ENCODE data around the gene PTPDC1. TPM values are rescaled to one million over a fixed set of nuclear protein-coding genes. Genes with fewer than 3 reads are reported as not detected.
A peak's percentile ranks its signal among the peaks of the same experiment; 100 is the strongest.

Gene PTPDC1
- total RNA-seq, 2 experiments from 2014 or later: 3.6 to 7.0 TPM

- no TSS peak for BruUV-seq (replicated peaks)
- Histone ChIP-seq H3K27ac (ENCODE audit: low read depth, low read length, poor library complexity, severe bottlenecking) (no peak overlapping the region), H3K4me1 (ENCODE audit: insufficient read depth, low read length, poor library complexity, severe bottlenecking) (peaks cover 29% of the 10 kb centered on the region), H3K9me2 (ENCODE audit: insufficient read depth, low read length) (no peaks in the 10 kb centered on the region), H3K9me3 (ENCODE audit: low read length) (no peaks in the 10 kb centered on the region), H3K79me2 (ENCODE audit: insufficient read depth, low read depth, low read length) (no peaks in the 10 kb centered on the region), H3K4me2 (ENCODE audit: low read length) (no peak overlapping the region), H2AFZ (ENCODE audit: low read length) (peak overlapping the region; percentile 49; the same call in 1 of the 2 replicates), H3K4me3 (ENCODE audit: low read depth, low read length, poor library complexity, severe bottlenecking) (no peak overlapping the region), H3K36me3 (ENCODE audit: insufficient read depth, low read length) (no peaks in the 10 kb centered on the region), H4K20me1 (ENCODE audit: insufficient read depth, low read length) (no peaks in the 10 kb centered on the region)
- POLR2A ChIA-PET: no interaction called here
- intact Hi-C loops (cut with micrococcal nuclease; ENCODE audit: unreplicated experiment): loop anchor here (10.0 kb wide), 1 partner anchor 69 kb away; no protein-coding TSS in a partner anchor
- no peak for TF ChIP-seq EZH2phosphoT487 (IDR thresholded peaks at IDR 0.05; ENCODE audit: borderline replicate concordance, low read depth, low read length)
- no peak for TF ChIP-seq CTCF (conservative IDR thresholded peaks at IDR 0.05; ENCODE audit: low read length)
- CTCF ChIA-PET (ENCODE audit: unreplicated experiment): no interaction called here
- DNase-seq (ENCODE audit: low spot score): no peak
These were observed 61.4 kb downstream of the PTPDC1 start for GRCh38 chr9:94145640-94146039.

DNA sequence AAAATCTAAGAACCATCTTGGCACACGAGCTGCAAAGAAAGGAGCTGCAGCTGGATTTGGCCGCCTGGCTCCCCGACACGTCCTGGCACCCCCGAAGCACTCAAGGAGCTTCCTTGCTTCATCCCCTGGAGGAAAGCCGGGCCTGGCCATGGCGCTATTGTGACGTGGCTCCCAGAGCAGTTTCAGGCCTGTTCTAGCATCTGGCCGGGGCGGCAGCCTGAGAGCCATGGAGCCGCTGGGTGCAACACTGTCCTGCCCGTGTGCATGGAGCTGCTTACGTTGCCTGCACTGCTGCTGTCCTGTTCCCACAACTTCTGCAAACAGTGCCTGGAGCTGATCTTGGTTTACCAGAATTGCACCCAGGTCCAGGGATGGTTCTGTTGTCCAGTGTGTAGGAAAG is 63.5 kb downstream of the PTPDC1 start:
- Histone ChIP-seq H3K4me1 (ENCODE audit: insufficient read depth, low read length, poor library complexity, severe bottlenecking) (peaks cover 41% of the 10 kb centered on the region), H3K79me2 (ENCODE audit: insufficient read depth, low read depth, low read length) (no peaks in the 10 kb centered on the region), H4K20me1 (ENCODE audit: insufficient read depth, low read length) (no peaks in the 10 kb centered on the region), H3K36me3 (ENCODE audit: insufficient read depth, low read length) (no peaks in the 10 kb centered on the region), H3K27ac (ENCODE audit: low read depth, low read length, poor library complexity, severe bottlenecking) (no peak overlapping the region), H3K4me2 (ENCODE audit: low read length) (no peak overlapping the region), H3K9me3 (ENCODE audit: low read length) (no peaks in the 10 kb centered on the region), H2AFZ (ENCODE audit: low read length) (no peak overlapping the region), H3K4me3 (ENCODE audit: low read depth, low read length, poor library complexity, severe bottlenecking) (no peak overlapping the region), H3K9me2 (ENCODE audit: insufficient read depth, low read length) (no peaks in the 10 kb centered on the region)
- intact Hi-C loops (cut with micrococcal nuclease; ENCODE audit: unreplicated experiment): loop anchor here (10.0 kb wide), 1 partner anchor 67 kb away; no protein-coding TSS in a partner anchor
- ChIA-PET POLR2A (no interaction called here), CTCF (ENCODE audit: unreplicated experiment) (no interaction called here)
- BruUV-seq (replicated peaks): no TSS peak
- TF ChIP-seq EZH2phosphoT487 (IDR thresholded peaks at IDR 0.05; ENCODE audit: borderline replicate concordance, low read depth, low read length) (no peak), CTCF (conservative IDR thresholded peaks at IDR 0.05; ENCODE audit: low read length) (no peak)
- DNase-seq (ENCODE audit: low spot score): no peak

- no peaks in the 10 kb centered on the region for H3K36me3 ChIP-seq (ENCODE audit: insufficient read depth, low read length)
- H3K4me1 ChIP-seq (ENCODE audit: insufficient read depth, low read length, poor library complexity, severe bottlenecking): peaks cover 47% of the 10 kb centered on the region
- ChIA-PET CTCF (ENCODE audit: unreplicated experiment) (no interaction called here), POLR2A (no interaction called here)
- no peaks in the 10 kb centered on the region for H3K9me3 ChIP-seq (ENCODE audit: low read length)
- DNase-seq (ENCODE audit: low spot score): no peak
- H4K20me1 ChIP-seq (ENCODE audit: insufficient read depth, low read length): no peaks in the 10 kb centered on the region
- no peak overlapping the region for H2AFZ ChIP-seq (ENCODE audit: low read length)
- H3K79me2 ChIP-seq (ENCODE audit: insufficient read depth, low read depth, low read length): no peaks in the 10 kb centered on the region
- H3K4me3 ChIP-seq (ENCODE audit: low read depth, low read length, poor library complexity, severe bottlenecking): no peak overlapping the region
- TF ChIP-seq EZH2phosphoT487 (IDR thresholded peaks at IDR 0.05; ENCODE audit: borderline replicate concordance, low read depth, low read length): no peak
- no peak for TF ChIP-seq CTCF (conservative IDR thresholded peaks at IDR 0.05; ENCODE audit: low read length)
- no peak overlapping the region for H3K27ac ChIP-seq (ENCODE audit: low read depth, low read length, poor library complexity, severe bottlenecking)
- H3K9me2 ChIP-seq (ENCODE audit: insufficient read depth, low read length): no peaks in the 10 kb centered on the region
- intact Hi-C loops (cut with micrococcal nuclease; ENCODE audit: unreplicated experiment): loop anchor here (10.0 kb wide), 1 partner anchor 66 kb away; no protein-coding TSS in a partner anchor
- H3K4me2 ChIP-seq (ENCODE audit: low read length): no peak overlapping the region
- no TSS peak for BruUV-seq (replicated peaks)
These were observed 64.2 kb downstream of the PTPDC1 start for GRCh38 chr9:94148419-94148818.

Measured in OCI-LY7 (cell line).